ENCODE results near the gene DNASE1L2.
A peak's percentile ranks its signal among the peaks of the same experiment; 100 is the strongest.
"Not testable (repeated sequence)": the region's sequence is repeated elsewhere in the genome, so short reads cannot be mapped to it uniquely, and the experiment has no call there.

DNASE1L2 gene

DNA sequence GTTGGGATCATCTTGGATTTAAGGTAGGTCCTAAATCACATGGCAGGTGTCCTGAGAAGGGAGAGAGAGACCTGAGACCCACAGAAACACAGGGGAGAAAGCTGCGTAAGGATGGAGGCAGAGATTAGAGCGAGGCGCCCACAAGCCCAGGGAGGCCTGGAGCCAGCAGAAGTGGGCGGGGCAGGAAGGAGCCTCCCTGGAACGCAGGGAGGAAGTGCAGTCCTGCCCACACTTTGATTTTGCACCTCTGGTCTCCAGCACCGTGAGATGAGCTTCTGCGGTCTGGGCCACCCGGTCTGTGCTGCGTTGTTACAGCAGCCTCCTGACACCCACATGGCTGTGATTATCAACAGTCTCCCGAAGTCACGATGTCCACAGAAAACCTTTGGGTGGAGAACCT, 6.4 kb downstream of the DNASE1L2 start:
- DNase-seq = no peak

DNA sequence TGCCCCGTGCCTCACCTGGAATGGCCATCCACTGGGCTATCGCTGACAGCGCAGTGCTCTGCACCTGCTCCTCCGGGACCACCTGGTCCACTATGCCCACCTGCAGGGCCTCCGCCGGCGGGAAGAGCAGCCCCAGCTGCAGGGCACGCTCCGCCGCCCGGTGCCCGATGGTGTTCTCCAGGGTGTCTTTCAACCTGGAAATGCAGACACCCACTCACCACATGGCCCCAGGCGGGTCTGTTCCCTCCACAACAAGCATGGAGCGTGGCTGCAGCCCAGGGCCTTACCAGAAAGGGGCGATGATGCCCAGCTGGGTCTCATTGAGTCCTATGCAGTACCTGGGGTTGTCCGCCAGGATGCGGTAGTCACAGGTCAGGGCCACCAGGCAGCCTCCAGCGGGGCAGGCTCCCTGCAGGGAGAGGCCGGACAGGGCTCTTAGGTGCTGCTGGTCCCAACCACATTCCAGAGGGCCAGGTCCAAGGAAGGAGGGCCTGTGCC, 6.8 kb downstream of the DNASE1L2 start:
- no peak for DNase-seq

DNA sequence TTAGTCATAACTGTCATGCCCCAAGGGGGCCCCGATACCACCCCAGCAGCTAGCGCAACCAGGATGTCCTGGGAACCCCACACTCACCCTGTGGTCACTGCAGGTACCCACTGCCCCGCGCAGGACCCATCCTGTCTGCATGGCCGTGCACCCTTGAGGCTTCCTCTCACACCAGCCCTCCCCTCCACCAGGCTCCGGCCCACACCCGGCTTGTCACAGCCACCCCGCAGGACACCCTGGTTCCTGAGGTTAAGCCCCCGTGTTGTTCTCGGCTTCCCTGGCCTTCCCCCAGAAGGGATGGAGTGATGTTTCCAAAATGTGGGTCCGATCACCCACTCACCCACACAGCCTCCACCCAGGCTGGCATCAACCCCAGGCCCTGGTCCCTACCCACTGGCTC, 7.5 kb downstream of the DNASE1L2 start:
- DNase-seq = no peak

DNA sequence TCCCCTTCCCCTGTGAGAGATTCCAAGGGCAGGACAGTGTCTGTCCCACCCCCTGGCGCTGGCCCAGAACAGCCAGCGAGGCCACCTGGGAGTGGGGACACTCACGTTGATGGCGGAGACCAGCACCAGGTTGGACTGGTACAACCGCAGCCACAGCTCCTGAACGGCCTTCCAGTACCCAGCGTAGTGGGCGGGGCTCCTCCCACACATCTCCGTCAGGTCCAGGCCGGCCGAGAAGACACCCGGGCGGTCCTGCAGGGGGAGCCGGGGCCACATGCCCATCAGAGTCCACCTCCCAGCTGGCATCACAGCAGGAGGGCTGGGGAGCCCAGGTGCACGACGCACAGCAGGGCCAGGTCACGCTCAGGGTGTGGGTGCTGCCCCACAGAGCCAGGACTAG, 8.1 kb downstream of the DNASE1L2 start:
- no peak for DNase-seq

DNA sequence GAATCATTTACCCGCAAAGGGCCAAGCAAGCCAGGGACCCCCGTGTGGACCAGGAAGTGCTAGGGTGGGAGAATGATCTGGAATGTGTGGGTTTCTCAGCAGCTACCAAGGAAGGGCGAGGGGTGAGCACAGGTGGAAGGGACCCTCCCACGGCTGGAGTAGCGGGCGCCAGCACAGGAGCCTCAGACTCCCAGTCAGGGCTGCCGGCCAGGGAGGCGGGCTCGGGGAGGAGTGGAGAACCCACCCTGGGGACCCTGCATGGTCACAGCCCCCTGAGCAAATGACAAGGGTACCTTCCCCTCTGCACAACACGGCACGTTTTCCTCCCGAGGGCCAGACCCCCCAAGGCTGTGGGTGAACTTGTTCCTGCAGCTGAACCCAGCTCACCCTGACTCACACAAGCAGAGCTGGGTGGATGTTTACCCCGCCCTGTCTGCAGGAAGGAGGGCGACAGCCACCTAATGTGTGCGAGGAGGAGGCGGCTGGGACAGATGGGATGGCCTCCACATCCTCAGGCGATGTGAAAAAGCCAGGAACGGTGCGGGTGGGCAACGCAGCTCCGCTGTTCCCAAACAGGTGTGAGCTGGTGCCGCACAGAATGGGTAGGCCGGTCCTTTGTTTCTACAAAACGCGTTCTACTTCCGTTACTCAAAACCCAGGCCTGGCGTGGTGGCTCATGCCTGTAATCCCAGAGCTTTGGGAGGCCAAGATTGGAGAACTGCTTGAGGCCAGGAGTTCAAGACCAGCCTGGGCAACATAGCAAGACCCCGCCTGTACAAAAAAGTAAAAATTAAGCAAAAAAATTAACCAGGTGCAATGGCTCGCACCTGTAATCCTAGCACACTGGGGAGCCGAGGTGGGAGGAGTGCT, 8.9 kb downstream of the DNASE1L2 start:
- DNase-seq = no peak

DNA sequence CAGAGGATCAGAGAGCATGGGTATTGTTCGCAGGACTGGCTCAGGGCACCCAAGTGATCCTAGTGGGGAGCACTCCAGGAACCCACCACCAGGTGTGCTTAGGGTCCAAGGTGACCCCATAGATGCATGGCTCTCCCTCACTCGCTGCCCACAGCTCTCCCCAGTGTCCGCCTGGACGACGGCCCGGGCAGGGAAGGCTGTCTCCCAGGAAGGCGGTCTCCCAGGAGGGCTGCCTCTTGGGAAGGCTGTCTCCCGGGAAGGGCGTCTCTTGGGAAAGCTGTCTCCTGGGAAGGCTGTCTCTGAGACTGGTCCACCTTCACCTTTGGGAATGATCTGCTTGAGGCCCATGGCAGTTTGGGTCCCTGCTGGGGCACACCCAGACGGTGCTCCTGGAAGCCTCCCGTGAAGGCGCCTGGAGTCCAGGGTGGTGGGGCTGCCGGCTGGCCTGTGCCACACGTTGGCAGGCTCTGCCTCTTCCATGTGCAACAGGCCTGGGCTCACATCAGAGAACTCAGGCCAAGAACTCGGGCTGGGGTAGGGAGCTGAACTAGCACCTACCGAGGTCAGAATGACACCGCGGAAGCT, 10.1 kb downstream of the DNASE1L2 start:
- DNase-seq = no peak

DNA sequence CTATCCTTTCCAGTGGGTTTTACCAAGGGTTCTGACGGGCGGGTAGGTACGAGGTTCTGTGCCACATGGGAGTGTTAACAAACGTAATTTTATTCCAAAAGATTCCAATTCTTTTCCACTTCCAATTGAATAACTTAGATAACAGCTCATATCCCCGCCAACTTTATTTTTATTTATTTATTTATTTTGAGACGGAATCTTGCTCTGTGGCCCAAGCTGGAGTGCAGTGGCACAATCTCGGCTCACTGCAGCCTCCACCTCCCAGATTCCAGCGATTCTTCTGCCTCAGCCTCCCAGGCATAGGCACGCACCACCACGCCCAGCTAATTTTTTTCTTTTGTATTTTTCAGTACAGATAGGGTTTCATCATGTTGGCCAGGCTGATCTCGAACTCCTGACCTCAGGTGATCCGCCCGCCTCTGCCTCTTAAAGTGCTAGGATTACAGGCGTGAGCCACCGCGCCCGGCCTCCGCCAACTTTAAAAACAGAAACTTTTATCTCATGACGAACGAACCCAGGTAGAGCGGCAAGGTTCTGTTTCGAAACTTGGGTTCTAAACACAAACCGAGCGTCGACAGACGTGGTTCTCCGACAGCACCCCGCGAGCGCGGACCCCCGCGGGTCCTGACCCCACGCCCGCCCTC, 14.5 kb downstream of the DNASE1L2 start:
- peak; percentile 20 for DNase-seq

DNA sequence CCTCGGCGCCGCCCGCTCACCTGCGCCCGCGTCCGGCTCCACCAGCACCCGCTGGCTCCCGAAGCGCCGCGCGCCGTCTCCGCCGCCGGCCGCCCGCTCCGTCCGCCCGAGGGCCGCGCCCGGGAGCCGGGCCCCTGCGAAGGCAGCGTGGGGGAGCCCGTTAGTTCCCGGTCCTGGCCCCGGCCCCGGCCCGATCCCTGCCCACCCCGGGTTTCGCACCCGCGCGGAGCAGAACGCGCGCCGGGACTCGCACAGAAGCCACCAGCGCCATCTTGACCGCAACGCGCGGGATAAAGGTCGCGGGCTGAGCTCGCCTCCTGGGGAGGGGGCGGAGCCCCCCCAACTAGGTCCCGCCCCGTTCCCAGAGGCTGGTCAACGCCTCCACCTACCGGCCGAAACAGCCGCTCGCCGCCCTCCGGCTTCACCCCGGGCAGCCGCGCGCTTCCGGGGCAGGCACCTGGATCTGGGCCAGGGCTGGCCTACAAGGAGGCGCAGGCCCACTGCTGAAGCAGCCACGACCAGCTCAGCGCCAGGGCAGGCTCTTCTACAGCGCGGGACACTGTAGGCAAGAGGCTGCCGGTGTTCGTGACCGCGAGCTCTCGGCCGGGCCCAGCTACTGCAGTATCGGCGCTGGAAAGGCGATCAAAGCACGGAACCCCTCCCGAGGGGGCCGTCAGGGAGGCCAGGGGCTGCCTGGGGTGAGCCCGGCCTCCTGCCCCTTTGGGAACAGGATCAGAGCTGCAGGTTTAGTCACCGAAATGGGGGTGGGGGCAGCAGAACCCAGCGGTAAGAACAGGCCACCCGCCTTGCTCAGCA, 15.3 kb downstream of the DNASE1L2 start, which contains the start of gene ECI1:
Gene ECI1 (minus strand): TSS at position 292 of the 816 bp plus-strand sequence. CDS start 21 bp downstream, at position 271.
- peak; percentile 56 for DNase-seq

DNA sequence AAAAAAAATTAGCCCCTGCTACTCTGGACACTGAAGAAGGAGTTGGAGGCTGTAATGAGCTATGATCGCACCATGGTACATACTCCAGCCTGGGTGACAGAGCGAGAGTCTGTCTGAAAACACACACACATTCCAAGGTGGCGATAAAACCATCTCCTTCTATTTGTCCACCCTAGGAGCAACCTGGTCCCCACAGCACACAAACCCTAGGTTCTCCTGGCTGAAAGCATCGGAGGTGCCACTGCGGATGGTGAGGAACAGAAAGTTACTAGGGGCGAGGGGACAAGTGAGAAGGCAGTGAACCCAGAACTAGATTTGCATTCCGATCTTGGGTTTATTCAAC, 16.5 kb downstream of the DNASE1L2 start:
- DNase-seq = no peak

DNA sequence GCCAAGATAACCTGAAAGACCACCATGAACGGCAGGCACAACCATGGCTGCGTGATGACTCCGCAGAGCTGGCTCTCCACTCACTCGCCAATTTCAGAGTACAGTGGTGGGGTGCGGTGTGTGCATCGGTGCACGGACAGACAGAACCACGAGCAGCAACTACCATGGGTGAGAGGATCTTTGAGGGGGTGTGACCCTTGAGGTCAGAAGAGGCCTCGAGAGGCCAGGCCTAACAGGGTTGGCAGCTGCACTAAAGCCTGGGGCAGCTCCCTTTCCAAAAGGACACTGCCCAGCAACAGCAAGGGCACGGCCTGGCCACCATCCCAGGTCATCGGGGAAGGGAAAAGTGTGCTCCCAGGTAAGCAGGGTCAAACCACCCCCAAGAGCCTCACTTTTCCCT, 17.0 kb downstream of the DNASE1L2 start:
- DNase-seq = no peak

DNA sequence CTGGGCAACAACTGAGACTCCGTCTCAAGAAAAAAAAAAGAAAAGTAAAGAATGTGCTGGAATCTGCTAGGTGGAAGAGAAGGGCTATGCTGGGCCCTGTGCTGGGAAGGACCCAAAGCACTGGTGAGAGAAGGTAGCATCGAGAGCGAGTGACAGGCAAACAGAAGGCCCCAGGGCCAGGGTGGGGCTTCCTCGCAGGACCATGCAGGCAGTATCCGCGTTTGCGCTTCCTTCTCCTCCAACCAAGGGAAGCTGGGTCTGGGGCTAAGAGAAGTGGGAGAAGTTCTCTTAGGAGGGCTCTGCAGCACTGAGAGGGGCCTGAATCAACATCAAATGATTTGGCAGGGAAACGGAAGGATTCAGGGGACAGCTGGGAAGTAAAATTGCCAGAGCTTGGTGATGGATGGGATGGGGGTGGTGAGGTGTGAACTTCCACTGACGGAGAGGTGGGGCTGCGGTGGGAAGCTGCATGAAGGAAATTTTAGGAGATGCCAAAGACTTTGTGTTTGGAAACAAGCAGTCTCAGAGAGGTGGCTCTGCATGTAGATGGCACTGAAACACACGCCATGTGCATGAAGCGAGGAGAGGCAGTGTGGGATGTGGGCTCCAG, 20.4 kb downstream of the DNASE1L2 start:
- no peak for DNase-seq

DNA sequence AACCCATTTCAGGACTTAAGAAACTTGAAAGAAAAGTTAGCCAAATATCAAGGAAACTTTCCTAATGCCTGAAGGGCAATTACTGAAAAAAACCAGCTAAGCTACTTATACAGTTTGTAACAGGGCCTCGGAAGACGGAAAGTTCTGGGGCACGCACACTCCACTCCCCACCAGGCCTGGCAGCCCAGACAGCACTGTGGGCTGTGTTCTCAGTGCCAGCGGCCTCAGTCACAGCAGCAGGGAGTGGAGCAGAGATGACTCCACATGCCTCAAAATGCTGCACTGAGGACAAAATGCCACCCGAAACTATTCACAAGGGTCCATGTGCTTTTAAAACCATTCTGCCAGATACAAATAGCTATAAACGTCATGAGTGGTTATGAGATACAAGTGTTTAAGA, 21.5 kb downstream of the DNASE1L2 start:
- DNase-seq = no peak

DNA sequence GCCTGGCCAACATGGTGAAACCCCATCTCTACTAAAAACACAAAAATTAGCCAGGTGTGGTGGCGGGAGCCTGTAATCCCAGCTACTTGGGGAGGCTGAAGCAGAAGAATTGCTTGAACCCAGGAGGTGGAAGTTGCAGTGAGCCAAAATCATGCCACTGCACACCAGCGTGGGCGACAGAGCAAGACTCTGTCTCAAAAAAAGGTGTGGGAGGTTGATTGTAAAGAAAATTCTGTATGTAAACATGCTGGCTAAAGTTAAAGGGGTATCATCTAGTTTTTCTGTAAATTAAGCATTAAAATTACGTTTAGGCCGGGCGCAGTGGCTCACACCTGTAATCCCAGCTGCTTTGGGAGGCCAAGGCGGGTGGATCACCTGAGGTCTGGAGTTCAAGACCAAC, 22.3 kb downstream of the DNASE1L2 start:
- DNase-seq = not testable (repeated sequence)

DNA sequence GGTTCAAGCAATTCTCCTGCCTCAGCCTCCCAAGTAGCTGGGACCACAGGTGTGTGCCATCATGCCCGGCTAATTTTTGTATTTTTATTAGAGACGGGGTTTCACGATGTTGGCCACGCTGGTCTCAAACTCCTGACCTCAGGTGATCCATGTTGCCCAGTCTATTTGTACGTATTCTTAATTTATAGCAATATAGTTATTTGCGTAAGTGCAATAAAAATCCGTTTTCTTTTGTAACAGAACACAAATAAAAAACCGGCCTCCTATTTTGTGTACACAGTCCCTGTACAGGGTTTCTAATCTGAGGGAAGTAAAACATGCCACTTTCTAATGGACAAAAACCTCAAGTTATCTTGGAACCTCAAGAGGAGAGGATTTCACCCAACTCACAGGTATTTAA, 24.0 kb downstream of the DNASE1L2 start:
- DNase-seq = no peak

DNA sequence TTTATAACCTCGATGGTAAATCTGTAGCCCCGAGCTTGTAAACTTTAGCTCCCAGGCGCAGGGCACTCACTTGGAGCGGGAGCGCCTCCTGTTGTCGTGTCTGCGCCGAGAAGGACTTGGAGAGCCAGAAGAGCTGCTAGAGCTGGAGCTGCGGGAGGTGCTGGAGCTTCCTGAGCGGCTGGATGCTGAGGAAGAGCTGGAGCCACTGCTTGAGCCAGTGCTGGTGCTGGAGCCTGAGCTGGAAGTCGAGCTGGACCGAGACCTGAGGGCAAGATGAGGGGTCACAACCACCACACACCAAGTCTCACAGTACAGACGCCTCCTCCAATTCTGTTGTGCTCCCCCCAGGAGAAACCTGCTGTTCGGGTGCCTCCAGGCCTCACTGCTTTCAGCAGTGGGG, 26.8 kb downstream of the DNASE1L2 start:
- not testable (repeated sequence) for DNase-seq

DNA sequence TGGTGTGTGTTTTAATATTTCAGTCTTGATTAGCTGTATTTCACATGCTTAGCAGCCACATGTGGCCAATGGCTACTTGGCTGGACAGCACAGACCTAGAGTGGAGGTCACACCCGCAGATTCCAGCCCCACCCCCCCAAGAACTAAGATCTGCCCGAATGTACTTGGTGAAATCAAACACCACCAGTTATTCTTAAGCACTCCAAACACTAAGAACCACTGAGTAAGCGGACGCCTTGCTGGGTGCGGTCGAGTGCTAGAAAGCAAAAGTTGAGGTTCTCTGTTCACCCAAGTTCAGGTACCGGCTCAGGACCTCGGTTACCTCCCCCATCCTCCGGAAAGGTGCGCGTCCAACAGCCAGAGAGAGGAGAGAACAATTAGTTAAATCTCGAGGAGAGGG, 30.6 kb downstream of the DNASE1L2 start:
- DNase-seq = not testable (repeated sequence)

DNA sequence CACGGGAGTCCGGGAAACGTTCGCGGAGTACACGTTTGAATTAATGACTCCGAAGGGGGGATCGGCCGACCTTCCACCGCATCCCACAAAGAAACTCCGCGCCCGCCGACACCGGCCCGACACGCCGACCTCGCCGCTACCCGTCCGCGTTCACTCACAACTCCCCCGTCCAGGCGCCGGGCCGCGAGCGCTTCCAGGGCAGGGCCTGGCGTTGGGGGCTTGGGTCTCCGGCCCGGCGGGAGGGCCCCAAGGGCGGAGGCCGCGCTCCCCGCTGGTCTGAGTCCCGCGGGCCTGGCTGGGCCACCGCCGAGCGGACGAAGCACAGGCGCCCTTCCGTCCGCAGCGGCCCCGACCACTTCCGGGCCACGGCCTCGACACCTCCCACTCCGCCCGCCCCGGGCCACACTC, 31.3 kb downstream of the DNASE1L2 start:
- not testable (repeated sequence) for DNase-seq

DNA sequence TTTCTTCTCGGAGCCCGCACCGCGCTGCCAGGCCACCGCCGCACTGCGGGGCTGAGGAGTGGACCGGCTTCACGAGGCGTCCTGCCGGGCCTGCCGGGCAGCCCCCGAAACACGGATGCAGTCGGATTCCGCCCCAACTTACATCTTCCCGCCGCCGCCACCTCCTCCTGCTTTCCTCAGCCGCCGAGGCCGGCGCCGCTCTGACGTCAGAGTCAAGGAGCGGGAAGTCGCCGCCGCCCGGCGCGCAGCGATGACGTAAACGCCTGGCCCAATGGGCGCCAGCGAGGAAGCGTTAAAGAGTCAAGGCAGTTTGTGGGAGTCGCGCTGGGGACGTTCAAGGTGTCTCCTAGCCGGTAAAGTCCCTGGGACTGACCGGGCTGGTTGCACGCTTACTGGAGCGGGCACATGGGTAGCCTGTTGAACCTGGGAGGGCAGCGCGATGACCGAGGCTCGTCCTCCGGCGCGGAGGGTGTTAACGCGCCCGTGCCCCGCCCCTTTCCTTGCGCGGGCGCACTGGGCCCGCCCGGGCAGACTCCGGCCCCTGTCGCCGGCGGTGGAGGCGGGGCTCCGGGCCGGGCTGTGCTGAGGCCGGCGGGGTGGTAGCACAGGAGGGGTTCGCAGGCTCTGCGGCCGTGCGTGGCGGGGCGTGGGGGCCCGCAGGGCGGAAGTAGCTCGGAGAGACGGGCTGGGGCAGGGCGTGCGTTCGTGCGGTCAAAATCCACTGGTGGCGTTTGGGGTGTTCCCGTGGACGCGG, 31.8 kb downstream of the DNASE1L2 start, which contains the start of gene RNPS1:
Gene RNPS1 (minus strand): TSS at position 214 of the 754 bp plus-strand sequence. CDS start 3,483 bp downstream, outside the sequence.
- peak; percentile 96 for DNase-seq

DNA sequence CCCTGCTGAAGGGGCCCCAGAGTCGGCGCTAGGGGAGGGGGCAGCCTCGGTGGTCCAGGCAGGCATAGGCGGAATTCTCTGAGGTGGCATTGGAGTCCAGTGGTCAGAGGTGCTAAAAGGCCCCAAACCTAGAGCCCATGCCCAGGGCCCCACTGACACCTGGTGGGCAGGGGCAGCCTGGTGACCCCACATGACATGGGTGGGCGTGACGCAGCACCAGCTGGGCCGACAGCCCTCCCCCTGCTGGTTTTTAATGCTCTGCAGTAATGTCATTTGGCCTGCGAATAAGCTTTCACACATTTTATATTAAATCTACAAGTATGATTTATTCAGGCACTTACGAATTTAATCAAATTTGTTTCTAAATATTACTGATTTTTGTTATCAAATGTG, 33.8 kb downstream of the DNASE1L2 start:
- no peak for DNase-seq

DNA sequence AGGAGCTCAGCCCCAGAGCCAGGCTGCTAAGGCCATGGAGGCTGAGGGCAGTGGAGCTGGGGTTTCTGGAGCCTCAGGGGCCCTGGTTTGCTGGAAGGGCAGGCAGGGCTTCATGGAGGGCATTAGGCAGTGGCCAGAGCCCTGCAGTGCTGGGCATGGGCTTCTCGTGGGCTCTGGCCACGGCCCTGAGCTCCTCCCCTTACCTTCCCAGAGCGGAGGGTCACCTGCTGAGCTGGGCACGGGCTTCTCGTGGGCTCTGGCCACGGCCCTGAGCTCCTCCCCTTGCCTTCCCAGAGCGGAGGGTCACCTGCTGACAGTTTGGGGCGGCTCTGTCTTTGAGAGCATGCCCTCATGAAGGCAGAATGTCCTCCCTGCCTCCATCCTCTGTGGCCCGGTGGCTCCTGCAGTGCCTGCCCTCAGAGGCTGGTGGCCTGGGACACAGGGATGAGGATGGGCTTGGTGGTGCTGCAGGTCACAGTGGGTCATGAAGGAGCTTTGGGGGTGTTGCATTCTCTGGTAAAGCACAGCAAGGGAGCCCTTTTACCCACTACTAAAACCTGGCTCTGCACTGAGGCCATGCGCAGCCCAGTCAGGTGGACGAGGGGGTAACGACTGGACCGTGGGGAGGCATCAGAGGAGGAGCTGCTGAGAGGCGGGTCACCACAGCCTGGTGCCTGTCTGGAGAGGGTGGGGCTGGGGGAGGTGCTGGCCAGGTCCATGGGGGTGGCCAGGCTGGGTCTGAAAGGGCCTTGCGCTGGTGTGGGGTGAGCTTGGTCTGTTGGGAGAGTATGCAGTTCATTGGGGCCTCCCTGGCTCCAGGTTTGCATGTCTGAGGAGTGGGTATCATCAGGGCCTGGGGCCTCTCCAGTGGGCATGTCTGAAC, 34.6 kb downstream of the DNASE1L2 start:
- DNase-seq = no peak
